ENCODE data around the gene RPS3.

The RPS3 gene

GRCh38 chr11:75449776-75450175, 50.5 kb downstream of the RPS3 start:
- no peak for TF ChIP-seq CTCF (IDR thresholded peaks at IDR 0.05; ENCODE audit: insufficient read depth, low read length, poor library complexity, severe bottlenecking)
- Histone ChIP-seq H3K36me3 (ENCODE audit: control insufficient read depth, insufficient read depth, low read length) (no peaks in the 10 kb centered on the region), H3K27me3 (replicated peaks; ENCODE audit: control insufficient read depth, insufficient read depth, low read length) (no peaks in the 10 kb centered on the region), H3K4me3 (replicated peaks; ENCODE audit: low read depth, low read length) (no peak overlapping the region)
- no peak for DNase-seq (ENCODE audit: extremely low read depth, insufficient read length)

GRCh38 chr11:75450236-75450635, 50.9 kb downstream of the RPS3 start:
- Histone ChIP-seq H3K4me3 (replicated peaks; ENCODE audit: low read depth, low read length) (no peak overlapping the region), H3K27me3 (replicated peaks; ENCODE audit: control insufficient read depth, insufficient read depth, low read length) (no peaks in the 10 kb centered on the region), H3K36me3 (ENCODE audit: control insufficient read depth, insufficient read depth, low read length) (no peaks in the 10 kb centered on the region)
- no peak for TF ChIP-seq CTCF (IDR thresholded peaks at IDR 0.05; ENCODE audit: insufficient read depth, low read length, poor library complexity, severe bottlenecking)
- no peak for DNase-seq (ENCODE audit: extremely low read depth, insufficient read length)

- H3K27me3 ChIP-seq (replicated peaks; ENCODE audit: control insufficient read depth, insufficient read depth, low read length) = no peaks in the 10 kb centered on the region
- no peaks in the 10 kb centered on the region for H3K36me3 ChIP-seq (ENCODE audit: control insufficient read depth, insufficient read depth, low read length)
- TF ChIP-seq CTCF (IDR thresholded peaks at IDR 0.05; ENCODE audit: insufficient read depth, low read length, poor library complexity, severe bottlenecking) = peak; percentile 57
- no peak overlapping the region for H3K4me3 ChIP-seq (replicated peaks; ENCODE audit: low read depth, low read length)
- DNase-seq (ENCODE audit: extremely low read depth, insufficient read length) = no peak
Observed at GRCh38 chr11:75450826-75451821, 51.8 kb downstream of the RPS3 start.

- DNase-seq (ENCODE audit: extremely low read depth, insufficient read length) = no peak
- Histone ChIP-seq H3K4me3 (replicated peaks; ENCODE audit: low read depth, low read length) (no peak overlapping the region), H3K36me3 (ENCODE audit: control insufficient read depth, insufficient read depth, low read length) (no peaks in the 10 kb centered on the region), H3K27me3 (replicated peaks; ENCODE audit: control insufficient read depth, insufficient read depth, low read length) (no peaks in the 10 kb centered on the region)
- TF ChIP-seq CTCF (IDR thresholded peaks at IDR 0.05; ENCODE audit: insufficient read depth, low read length, poor library complexity, severe bottlenecking) = no peak
Observed at GRCh38 chr11:75453916-75454655, 54.8 kb downstream of the RPS3 start.

GRCh38 chr11:75454987-75455386, 55.7 kb downstream of the RPS3 start:
- no peak for DNase-seq (ENCODE audit: extremely low read depth, insufficient read length)
- H3K27me3 ChIP-seq (replicated peaks; ENCODE audit: control insufficient read depth, insufficient read depth, low read length) = no peaks in the 10 kb centered on the region
- no peaks in the 10 kb centered on the region for H3K36me3 ChIP-seq (ENCODE audit: control insufficient read depth, insufficient read depth, low read length)
- no peak for TF ChIP-seq CTCF (IDR thresholded peaks at IDR 0.05; ENCODE audit: insufficient read depth, low read length, poor library complexity, severe bottlenecking)
- H3K4me3 ChIP-seq (replicated peaks; ENCODE audit: low read depth, low read length) = no peak overlapping the region
